Stimulated activated CD4-positive, alpha-beta T cell treated with anti-CD3 and anti-CD28 coated beads, Interleukin-12 subunit alpha, Interleukin-12 subunit beta, amount 100 ng/mL, for 4 hours (primary cell): ENCODE measurements around the gene PRDM5.
"Not testable (repeated sequence)": the region's sequence is repeated elsewhere in the genome, so short reads cannot be mapped to it uniquely, and the experiment has no call there.

Experiments
- DNase-seq: peaks from one replicate; pipeline ENCODE4 v3.0.0-alpha.2; 2020

Gene PRDM5

DNA sequence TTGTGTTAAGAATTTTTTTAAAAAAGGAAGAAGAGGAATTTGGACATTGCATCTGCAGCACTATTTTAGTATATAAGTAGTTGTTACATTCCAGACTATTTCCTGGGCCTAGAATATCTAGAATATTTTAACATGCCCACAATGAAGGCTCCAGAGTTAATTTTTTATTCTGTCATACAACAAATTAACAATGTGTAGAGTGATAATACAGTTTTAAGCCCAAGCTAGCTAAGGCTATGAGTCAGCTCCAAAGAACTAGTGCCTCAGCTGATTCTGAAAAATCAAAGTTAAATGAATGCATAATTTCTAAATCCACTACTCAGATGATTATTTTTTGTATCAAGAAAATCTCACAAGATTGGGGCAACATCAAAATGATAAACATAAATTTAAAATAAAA lies 231.4 kb downstream of the PRDM5 start:
- no peak for DNase-seq

DNA sequence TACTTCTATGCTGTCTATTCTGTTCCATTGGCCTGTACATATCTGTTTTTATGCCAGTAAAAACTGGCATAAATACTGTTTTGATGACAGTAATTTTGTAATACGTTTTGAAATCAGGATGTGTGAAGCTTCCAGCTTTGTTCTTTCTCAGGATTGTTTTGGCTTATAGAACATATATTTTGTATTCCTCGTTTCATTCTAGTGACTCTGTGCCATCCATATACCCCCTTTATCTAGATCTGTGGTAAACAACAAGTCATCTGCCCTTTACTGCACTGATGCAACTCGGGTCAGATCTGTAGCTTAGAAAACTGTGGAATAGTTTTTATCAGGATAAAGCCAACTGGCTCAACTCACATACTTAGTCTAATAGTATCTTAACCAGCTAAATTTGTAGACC lies 233.7 kb downstream of the PRDM5 start:
- DNase-seq, result no peak

DNA sequence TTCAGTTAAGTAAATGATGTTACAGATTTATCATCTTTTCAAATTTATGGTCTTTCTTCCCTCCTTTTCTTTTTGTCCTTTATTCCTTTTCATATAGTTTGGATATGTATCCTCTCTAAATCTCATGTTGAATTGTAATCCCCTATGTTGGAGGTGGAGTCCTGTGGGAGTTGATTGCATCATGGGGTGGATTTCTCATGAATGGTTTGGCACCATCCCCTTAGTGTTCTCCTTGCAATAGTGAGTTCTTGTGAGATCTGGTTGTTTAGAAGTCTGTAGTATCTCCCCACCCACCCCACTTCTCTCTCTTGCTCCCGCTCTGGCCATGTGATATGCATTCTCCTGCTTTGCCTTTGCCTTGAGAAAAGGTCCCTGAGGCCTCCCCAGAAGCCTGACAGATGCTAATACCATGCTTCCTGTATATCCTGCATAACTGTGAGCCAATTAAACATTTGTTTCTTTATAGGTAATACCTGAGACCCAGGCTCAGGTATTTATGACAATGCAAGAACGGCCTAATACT lies 236.7 kb downstream of the PRDM5 start:
- no peak for DNase-seq

DNA sequence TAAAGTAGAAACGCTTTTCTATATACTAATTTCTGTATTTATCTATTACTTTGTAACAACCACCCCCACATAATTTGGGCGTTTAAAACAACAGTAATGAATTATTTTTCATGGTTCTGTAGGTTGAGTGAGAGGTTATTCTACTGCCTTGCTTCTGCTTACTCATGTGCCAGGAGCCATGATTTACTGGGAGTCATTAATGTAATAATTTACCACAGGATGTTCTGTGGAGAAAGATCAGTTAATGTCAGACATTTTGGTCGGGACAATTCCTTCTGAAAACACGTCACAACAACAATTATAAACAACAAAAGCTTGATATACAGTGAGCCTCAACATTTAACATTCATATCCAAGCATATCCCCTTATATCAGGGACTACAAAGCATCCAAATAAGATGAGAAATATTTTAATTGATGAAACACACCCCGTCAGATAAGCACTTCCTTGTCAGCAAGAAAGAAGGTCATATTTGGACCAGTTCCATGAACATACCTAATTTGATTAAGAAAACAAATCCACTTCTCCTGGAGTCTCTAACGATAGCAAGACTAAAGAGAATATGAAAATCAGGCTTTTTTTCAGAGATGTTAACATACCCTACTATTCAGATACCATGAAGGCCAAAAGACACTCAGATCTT lies 238.5 kb downstream of the PRDM5 start:
- no peak for DNase-seq

DNA sequence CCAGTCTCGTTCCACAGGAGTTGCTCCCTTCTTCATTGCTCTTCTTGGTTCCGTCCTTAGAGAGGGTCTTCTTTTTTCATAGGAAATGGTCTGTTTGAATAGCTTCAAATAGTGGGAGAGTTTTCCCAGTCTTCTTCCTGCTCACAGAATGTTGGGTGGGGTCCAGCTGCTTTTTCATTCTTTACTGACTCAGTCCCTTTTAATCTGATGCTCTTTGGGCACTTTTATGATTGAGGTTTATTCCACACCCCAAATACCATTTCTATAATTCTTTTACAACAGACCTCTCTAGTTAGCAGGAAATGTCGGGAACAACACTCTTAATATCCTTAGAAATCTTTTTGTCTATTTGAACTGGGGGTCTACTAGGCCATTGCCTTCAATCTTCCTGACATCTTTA lies 239.5 kb downstream of the PRDM5 start:
- no peak for DNase-seq

DNA sequence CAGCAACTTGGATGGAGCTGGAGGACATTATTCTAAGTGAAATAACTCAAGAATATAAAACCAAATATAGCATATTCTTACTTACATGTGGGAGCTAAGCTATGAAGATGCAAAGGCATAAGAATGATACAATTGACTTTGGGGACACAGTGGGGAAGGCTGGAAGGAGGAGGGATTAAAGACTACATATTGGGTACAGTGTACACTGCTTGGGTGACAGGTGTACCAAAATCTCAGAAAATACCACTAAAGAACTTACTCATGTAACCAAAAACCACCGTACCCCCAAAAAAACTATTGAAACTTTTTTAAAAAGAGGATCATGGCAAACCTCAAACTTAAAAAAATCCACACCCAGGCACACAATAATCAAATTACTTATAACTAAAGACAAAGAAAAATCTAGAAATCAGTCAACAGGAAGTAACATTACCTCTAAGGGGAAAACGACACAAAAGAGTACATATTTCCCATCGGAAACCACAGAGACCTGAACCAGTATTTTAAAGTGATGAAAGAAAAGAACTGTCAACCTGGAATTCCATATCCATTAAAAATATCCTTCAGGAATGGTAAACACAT lies 241.8 kb downstream of the PRDM5 start:
- DNase-seq, result no peak

DNA sequence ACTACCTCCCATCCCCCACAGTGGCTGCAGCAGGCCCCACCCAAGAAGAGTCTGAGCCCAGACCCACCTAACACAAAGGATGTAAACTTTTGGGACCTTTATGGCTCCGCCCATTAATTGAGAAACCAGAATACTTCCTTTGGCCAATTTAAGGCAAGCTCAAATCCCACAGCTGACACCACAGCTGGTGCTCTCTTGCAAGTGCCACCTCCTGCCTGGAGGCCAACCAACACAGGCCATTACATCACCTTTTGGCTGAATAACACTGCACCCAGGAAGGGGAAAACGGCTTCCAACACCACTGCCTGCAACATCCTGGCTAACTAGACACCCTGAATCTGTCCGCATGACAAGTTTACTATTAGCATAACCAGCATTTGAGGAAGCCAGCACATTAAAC lies 248.8 kb downstream of the PRDM5 start:
- DNase-seq, result no peak

DNA sequence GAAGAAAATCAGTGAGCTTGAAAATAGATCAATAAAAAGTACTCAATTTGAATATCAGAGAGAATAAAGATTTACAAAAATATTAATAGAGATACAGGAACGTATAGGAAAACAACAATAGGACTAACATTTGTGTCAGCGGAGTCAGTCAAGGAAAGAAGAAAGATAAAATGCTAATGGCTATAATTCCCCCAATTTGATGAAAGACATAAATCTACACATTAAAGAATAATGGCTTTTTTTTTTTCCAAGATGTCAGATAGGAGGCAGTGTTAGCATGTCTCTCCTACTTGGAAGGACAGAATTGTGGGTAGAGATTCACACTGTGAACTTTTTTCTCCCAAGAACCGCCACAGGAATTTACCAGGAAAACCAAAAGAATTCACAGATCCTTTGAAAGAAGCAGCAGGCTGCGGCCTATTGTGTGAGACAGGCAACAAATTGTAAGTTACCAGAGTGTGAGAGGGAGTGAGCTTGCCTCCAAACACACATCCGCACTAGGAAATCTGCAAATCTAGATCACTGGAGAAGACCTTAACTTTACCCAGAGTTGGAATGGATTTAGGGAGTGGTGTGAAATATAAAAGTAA lies 249.9 kb downstream of the PRDM5 start:
- DNase-seq, result no peak

DNA sequence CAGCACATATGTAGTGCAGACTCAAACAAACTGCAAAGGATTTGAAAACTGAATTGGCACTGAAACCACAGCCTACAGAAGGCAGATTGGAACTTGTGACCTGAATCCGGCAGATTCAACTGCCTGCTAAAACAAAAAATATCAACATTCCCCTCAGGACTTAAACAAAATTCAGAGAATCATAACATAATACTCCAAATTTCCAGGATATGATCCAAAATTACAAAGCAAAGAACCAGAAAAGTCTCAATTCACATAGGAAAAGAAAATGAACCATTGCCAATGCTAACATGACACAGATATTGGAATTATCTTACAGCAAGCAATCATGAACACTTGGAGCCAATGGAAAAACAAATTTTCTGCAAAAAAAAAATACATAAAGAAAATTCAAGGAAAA lies 250.4 kb downstream of the PRDM5 start:
- DNase-seq, result no peak

DNA sequence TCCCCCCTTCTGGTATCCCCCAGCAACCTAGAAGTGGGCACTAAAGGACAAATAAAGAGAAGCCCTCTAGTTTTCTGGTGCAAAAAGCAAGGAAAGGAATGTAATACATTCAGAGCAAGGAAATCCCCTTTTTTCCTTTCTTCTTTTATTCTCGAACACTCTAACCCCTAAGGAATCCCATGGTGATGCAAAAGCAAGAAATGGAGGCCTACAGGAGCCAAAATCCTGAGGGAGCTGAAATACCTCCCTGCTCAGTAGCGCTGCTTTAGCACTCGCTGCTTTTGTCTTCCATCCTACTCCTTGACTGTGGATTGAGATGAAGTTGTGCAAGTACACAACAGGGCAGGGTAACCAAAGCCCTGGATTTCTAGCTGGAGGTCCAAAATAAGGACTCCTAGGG lies 251.0 kb downstream of the PRDM5 start:
- DNase-seq, result no peak

DNA sequence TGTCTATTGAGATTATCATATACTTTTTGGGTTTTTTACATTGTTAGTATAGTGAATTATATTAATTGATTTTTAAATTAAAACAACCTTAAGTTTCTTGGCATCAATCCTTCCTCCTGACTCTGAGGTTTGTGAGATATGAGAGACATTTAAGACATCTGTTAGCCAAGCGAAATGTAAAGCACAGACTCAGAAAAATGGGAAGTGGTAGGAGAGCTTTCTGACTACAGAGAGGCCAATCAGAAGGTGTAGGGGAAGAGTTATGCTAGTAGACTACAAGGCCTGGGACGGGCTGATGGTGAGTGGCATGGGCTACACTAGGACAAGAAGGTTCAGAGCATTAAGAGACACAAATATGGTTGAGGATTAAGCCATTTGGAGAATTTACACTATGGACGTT lies 255.4 kb downstream of the PRDM5 start:
- DNase-seq, result no peak

DNA sequence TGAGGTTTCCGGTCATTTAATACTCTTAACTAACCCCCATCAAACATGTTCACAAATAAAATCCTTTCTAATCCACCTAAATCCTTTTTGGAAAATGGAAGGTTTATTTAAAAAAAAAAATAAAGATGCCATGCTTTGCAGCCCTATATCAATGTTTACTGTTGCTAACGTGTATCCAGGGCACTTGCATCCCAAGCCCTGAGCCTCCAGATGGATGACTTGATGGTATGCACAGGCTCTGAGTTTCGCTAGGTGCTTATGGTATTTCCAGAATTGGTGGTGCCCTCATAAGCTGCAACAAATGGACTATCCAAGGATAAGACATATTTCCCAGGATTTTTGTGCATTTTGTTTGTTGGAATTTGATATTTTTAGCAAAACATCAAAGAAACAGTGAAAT lies 257.7 kb downstream of the PRDM5 start:
- no peak for DNase-seq

DNA sequence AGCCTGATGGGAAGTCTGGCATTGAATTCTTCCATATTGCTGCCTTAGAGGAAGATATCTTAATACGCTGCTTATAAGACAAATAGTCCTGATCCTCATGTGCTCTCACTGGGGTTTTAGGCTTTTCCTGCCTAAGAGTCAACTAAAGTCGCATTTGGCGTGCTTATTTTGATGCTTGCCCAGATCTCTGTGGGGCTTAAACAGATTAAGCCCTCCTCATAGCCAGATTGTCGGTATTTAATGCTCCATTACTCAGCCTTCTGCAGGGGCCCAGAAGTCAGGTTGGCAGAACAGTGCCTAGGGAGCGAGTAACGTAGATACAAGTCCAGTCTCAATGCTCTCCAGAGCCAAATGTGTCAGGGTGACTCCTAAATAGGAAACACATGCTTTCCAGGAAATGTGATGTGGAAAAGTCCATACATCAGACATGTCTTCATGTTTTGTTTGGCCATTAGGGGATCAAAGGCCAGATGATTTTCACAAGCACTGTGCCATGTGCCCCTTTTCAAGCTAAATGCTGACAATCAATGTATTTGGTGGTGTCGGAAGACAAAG lies 262.8 kb downstream of the PRDM5 start:
- no peak for DNase-seq

DNA sequence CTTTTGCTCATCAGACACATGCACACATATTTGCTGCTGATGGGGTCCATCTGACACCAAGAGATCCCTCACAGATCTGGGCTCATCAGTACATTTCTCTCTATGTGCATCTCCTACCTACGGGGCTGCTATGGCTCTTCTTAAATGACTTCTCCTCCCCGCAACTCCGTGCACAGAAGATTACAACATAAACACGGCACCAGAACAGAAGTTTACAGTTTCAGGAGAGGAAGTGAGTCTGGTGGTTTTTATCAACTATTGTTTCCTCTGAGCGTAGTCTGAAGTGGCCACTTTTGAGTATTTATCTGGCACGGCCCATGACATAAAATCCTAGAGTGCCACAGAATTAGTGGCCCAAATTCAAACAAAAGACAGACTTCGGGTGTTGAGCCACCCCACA lies 263.8 kb downstream of the PRDM5 start:
- DNase-seq, result no peak

DNA sequence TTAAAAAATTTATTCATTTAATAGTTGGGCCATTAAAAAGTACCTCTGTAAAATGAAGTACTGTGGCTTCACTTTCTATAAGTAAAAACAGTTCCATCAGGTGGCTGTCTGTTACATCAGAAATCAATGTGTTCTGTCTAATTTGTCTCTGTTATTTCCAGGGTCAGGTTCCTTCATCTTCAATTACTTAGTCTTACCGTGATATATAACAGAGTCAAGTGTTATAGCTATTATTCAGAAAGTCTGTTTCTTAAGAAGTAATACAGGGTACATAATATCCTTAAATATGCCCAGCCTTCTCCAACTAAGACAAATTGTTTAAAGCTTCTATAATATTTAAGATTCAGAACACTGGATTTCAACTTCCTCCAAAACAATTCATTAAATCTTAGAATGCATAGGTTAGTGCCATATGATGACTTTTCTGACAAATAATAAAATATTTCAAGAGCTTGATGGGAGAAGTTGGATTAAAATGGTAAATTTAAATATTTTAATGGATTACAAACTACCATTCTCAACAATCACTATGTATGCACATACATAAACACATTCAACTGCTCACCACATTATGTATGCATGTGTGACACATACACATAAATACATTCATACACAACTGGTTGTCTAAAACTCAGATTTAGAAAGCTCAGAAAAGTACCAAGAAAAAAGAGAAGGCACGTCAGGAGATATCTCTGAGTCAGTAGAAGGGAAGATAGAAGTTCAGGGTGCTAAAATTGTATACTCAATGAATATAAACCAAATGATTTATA lies 268.5 kb downstream of the PRDM5 start:
- no peak for DNase-seq

DNA sequence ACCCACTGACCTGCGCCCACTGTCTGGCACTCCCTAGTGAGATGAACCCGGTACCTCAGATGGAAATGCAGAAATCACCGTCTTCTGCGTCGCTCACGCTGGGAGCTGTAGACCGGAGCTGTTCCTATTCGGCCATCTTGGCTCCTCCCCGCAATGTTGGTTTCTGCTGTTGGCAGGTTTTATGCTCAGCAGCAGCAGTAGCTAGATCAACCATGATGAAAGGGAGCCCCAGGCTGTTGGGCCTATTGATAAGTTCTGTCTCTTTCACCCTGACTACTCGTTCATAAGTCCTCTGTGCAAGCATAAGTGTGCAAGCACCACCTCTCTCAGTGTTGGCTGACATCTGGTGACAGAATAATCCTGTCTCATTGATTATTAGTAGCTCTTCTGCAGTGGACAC lies 274.2 kb downstream of the PRDM5 start:
- DNase-seq, result not testable (repeated sequence)
